ENCODE data around the gene PXMP4. TPM values are rescaled to one million over a fixed set of nuclear protein-coding genes. Genes with fewer than 3 reads are reported as not detected.

Gene PXMP4
- total RNA-seq, 1 experiment from 2014 or later, result 19.1 TPM

- H3K79me2 ChIP-seq (ENCODE audit: low read depth), result no peaks in the 10 kb centered on the region
- no peaks in the 10 kb centered on the region for H3K9me2 ChIP-seq (ENCODE audit: insufficient read depth)
- H3K36me3 ChIP-seq (ENCODE audit: low read depth), result no peaks in the 10 kb centered on the region
- no peak for TF ChIP-seq CTCF (conservative IDR thresholded peaks at IDR 0.05)
- no peak for TF ChIP-seq EZH2 (IDR thresholded peaks at IDR 0.05; ENCODE audit: low read depth)
- H4K20me1 ChIP-seq (ENCODE audit: insufficient read depth), result no peaks in the 10 kb centered on the region
- H3K27ac ChIP-seq, result no peak overlapping the region
- no TSS peak for BruUV-seq (replicated peaks)
- no peaks in the 10 kb centered on the region for H3K27me3 ChIP-seq (ENCODE audit: insufficient read depth, low read depth)
- H2AFZ ChIP-seq, result no peak overlapping the region
- ChIA-PET CTCF (interaction anchor here (0.5 kb wide), 1 partner anchor 14 kb away, joined by 3 read pairs; no protein-coding TSS in a partner anchor), POLR2A (ENCODE audit: unreplicated experiment) (interaction anchor here (0.6 to 0.7 kb wide), 2 partner anchors 25 to 79 kb away, joined by 4 to 6 read pairs; no protein-coding TSS in a partner anchor)
- no peaks in the 10 kb centered on the region for H3F3A ChIP-seq (ENCODE audit: insufficient read depth, low read depth)
- no peaks in the 10 kb centered on the region; the same call in 1 of the 2 replicates for H3K9me3 ChIP-seq (ENCODE audit: insufficient read depth, low read depth)
- no peak overlapping the region for H3K4me3 ChIP-seq
- H3K4me2 ChIP-seq, result no peak overlapping the region
- DNase-seq, result no peak
- H3K4me1 ChIP-seq (replicated peaks; ENCODE audit: insufficient read depth), result no peaks in the 10 kb centered on the region
- intact Hi-C loops (cut with micrococcal nuclease; ENCODE audit: unreplicated experiment), result no loop called here
Observed at GRCh38 chr20:33753763-33754162, 33.7 kb upstream of the PXMP4 start.

GRCh38 chr20:33753143-33753542 lies 33.0 kb upstream of the PXMP4 start:
- H3K9me2 ChIP-seq (ENCODE audit: insufficient read depth), result no peaks in the 10 kb centered on the region
- H2AFZ ChIP-seq, result no peak overlapping the region
- POLR2A ChIA-PET (ENCODE audit: unreplicated experiment), result no interaction called here
- H4K20me1 ChIP-seq (ENCODE audit: insufficient read depth), result no peaks in the 10 kb centered on the region
- TF ChIP-seq EZH2 (IDR thresholded peaks at IDR 0.05; ENCODE audit: low read depth), result no peak
- no peak for TF ChIP-seq CTCF (conservative IDR thresholded peaks at IDR 0.05)
- no TSS peak for BruUV-seq (replicated peaks)
- no peak overlapping the region for H3K4me2 ChIP-seq
- intact Hi-C loops (cut with micrococcal nuclease; ENCODE audit: unreplicated experiment), result no loop called here
- no peaks in the 10 kb centered on the region for H3K79me2 ChIP-seq (ENCODE audit: low read depth)
- no peaks in the 10 kb centered on the region for H3K4me1 ChIP-seq (replicated peaks; ENCODE audit: insufficient read depth)
- H3K9me3 ChIP-seq (ENCODE audit: insufficient read depth, low read depth), result no peaks in the 10 kb centered on the region; the same call in 1 of the 2 replicates
- no peak overlapping the region for H3K27ac ChIP-seq
- DNase-seq, result no peak
- no peaks in the 10 kb centered on the region for H3K27me3 ChIP-seq (ENCODE audit: insufficient read depth, low read depth)
- CTCF ChIA-PET, result no interaction called here
- no peak overlapping the region for H3K4me3 ChIP-seq
- no peaks in the 10 kb centered on the region for H3F3A ChIP-seq (ENCODE audit: insufficient read depth, low read depth)
- no peaks in the 10 kb centered on the region for H3K36me3 ChIP-seq (ENCODE audit: low read depth)

- Histone ChIP-seq H4K20me1 (ENCODE audit: insufficient read depth) (no peaks in the 10 kb centered on the region), H3K27ac (no peak overlapping the region), H3K9me2 (ENCODE audit: insufficient read depth) (no peaks in the 10 kb centered on the region), H3K9me3 (ENCODE audit: insufficient read depth, low read depth) (no peaks in the 10 kb centered on the region), H3K36me3 (ENCODE audit: low read depth) (no peaks in the 10 kb centered on the region), H3K4me2 (no peak overlapping the region), H3K4me3 (no peak overlapping the region), H3K27me3 (ENCODE audit: insufficient read depth, low read depth) (no peaks in the 10 kb centered on the region), H2AFZ (no peak overlapping the region), H3F3A (ENCODE audit: insufficient read depth, low read depth) (no peaks in the 10 kb centered on the region), H3K4me1 (replicated peaks; ENCODE audit: insufficient read depth) (no peaks in the 10 kb centered on the region), H3K79me2 (ENCODE audit: low read depth) (no peaks in the 10 kb centered on the region)
- DNase-seq, result no peak
- ChIA-PET POLR2A (ENCODE audit: unreplicated experiment) (no interaction called here), CTCF (interaction anchor here (0.6 kb wide), 1 partner anchor 268 kb away, joined by 3 read pairs; no protein-coding TSS in a partner anchor)
- BruUV-seq (replicated peaks), result no TSS peak
- TF ChIP-seq CTCF (conservative IDR thresholded peaks at IDR 0.05) (peak; percentile 39; the same call in 1 of the 2 replicates), EZH2 (IDR thresholded peaks at IDR 0.05; ENCODE audit: low read depth) (no peak)
- intact Hi-C loops (cut with micrococcal nuclease; ENCODE audit: unreplicated experiment), result no loop called here
Observed at GRCh38 chr20:33751775-33752174, 31.7 kb upstream of the PXMP4 start.

All from PC-9 (cell line).